K562 (cell line): ENCODE results near the gene IGSF23. TPM values are rescaled to one million over a fixed set of nuclear protein-coding genes. Genes with fewer than 3 reads are reported as not detected.
A peak's percentile ranks its signal among the peaks of the same experiment; 100 is the strongest.

Experiments used
- ATAC-seq: fragments of 200-7000 bp; cut with Tn5 transposase; 3 replicates; pipeline ENCODE4 v1.9.1; 2020; ENCODE audit warnings: moderate library complexity
- BruUV-seq: library from RNA; stranded (reverse); fragments of 400-500 nt; replicated peaks from 2 replicates; lab custom pipeline; 2021; lab: Mats Ljungman, UMichigan
- CTCF ChIA-PET: fragments of 300-600 bp; formaldehyde crosslinking; extraction: SDS; loops from one replicate; lab custom pipeline; 2021; ENCODE audit warnings: low intra/inter-chr PET ratio; lab: Yijun Ruan, JAX
- POLR2A ChIA-PET: fragments of 300-600, 350-650 bp; sonication (Branson Sonifier 250); formaldehyde crosslinking; extraction: SDS; loops from one replicate; lab custom pipeline; 2021; ENCODE audit warnings: antibody characterized with exemption, inconsistent platforms; lab: Yijun Ruan, JAX
- DNase-seq, 4 experiments: peaks; one replicate each; pipeline versions ENCODE4 v3.0.0 to v3.0.0-alpha.2; 2011 to 2018; ENCODE audit warnings: low spot score in 3 of 4, mixed read lengths in 3 of 4; ENCODE audit errors: extremely low read depth in 1 of 4
- FAIRE-seq: peaks from 2 replicates; lab custom pipeline; 2011; peaks lifted over from hg19 to GRCh38; lab: Jason Lieb, UNC
- H2AFZ ChIP-seq: 2 replicates; pipeline ENCODE4 v1.6.0; 2011; ENCODE audit warnings: low read depth, low read length, control low read depth, inconsistent platforms
- H3K27ac ChIP-seq: fragments of 200-600 bp; 3 replicates; pipeline ENCODE4 v1.8.0; 2011; ENCODE audit warnings: low read depth, mild to moderate bottlenecking, control low read depth, inconsistent platforms, low read length, moderate library complexity, mixed read lengths; ENCODE audit errors: extremely low read depth
- H3K27me3 ChIP-seq, 2 experiments: fragments of 300-600 bp in 1 of 2; 2 replicates in 1 of 2; 3 replicates in 1 of 2; pipeline versions ENCODE4 v1.6.0 to v1.8.0; 2011; ENCODE audit warnings: inconsistent platforms in 2 of 2, low read length in 2 of 2, mild to moderate bottlenecking in 1 of 2, mixed read lengths in 1 of 2, moderate library complexity in 1 of 2; ENCODE audit not compliant: control insufficient read depth in 2 of 2, insufficient read depth in 2 of 2
- H3K36me3 ChIP-seq: fragments of 300-600 bp; 3 replicates; pipeline ENCODE4 v1.8.0; 2011; ENCODE audit warnings: mild to moderate bottlenecking, low read length, inconsistent platforms; ENCODE audit not compliant: control insufficient read depth, insufficient read depth
- H3K4me1 ChIP-seq, 2 experiments: fragments of 200-600 bp in 1 of 2; replicated peaks in 1 of 2; 2 replicates in 1 of 2; 3 replicates in 1 of 2; pipeline versions ENCODE4 v1.5.1 to v1.8.0; 2011; ENCODE audit warnings: inconsistent platforms in 2 of 2, low read length in 2 of 2, mild to moderate bottlenecking in 1 of 2, mixed read lengths in 1 of 2, moderate library complexity in 1 of 2; ENCODE audit not compliant: control insufficient read depth in 2 of 2, insufficient read depth in 2 of 2
- H3K4me2 ChIP-seq: 2 replicates; pipeline ENCODE4 v1.6.1; 2011; ENCODE audit warnings: low read length, control low read depth, inconsistent platforms, mixed read lengths; ENCODE audit not compliant: insufficient read depth
- H3K4me3 ChIP-seq: fragments of 200-600 bp; sonication (generic), shearing (Covaris generic); 2 replicates; pipeline ENCODE4 v1.5.1; 2016; ENCODE audit warnings: control low read depth, inconsistent platforms
- H3K79me2 ChIP-seq: fragments of 200-600 bp; 3 replicates; pipeline ENCODE4 v1.8.0; 2011; ENCODE audit warnings: low read length, inconsistent platforms; ENCODE audit not compliant: control insufficient read depth, insufficient read depth
- H3K9ac ChIP-seq, 2 experiments: 2 replicates each; pipeline versions ENCODE4 v1.6.0 to v1.6.1; 2011; ENCODE audit warnings: low read depth in 2 of 2, low read length in 2 of 2, control low read depth in 1 of 2, inconsistent platforms in 1 of 2, mild to moderate bottlenecking in 1 of 2, mixed read lengths in 1 of 2; ENCODE audit not compliant: insufficient read depth in 1 of 2
- H3K9me1 ChIP-seq: one replicate; pipeline ENCODE4 v1.6.0; 2011; ENCODE audit warnings: inconsistent platforms, mild to moderate bottlenecking, low read length, moderate library complexity; ENCODE audit not compliant: control insufficient read depth, insufficient read depth
- H3K9me3 ChIP-seq: replicated peaks from 2 replicates; pipeline ENCODE4 v1.5.1; 2011; ENCODE audit warnings: low read depth, low read length, inconsistent platforms; ENCODE audit not compliant: control insufficient read depth, insufficient read depth
- H4K20me1 ChIP-seq: replicated peaks from 2 replicates; pipeline ENCODE4 v1.6.1; 2011; ENCODE audit warnings: low read length, inconsistent platforms, mixed read lengths; ENCODE audit not compliant: control insufficient read depth, insufficient read depth
- NFIX ChIP-seq: fragments of 250-450 bp; sonication (Bioruptor Pico); IDR thresholded peaks from 2 replicates; pipeline ENCODE4 v1.4.0; 2020; ENCODE audit warnings: low read depth, mild to moderate bottlenecking, moderate library complexity
- RBM25 ChIP-seq: fragments of 200-400 bp; formaldehyde crosslinking; IDR thresholded peaks from 2 replicates; pipeline ENCODE4 v1.6.1; 2018; ENCODE audit warnings: low read length, low read depth, moderate library complexity; ENCODE audit not compliant: severe bottlenecking
- SMARCA5 ChIP-seq: fragments of 450-650 bp; IDR thresholded peaks from 2 replicates; pipeline ENCODE4 v1.6.1; 2016
- TBL1XR1 ChIP-seq, 2 experiments: IDR thresholded peaks; 2 replicates each; pipeline ENCODE4 v1.6.1; 2012; ENCODE audit warnings: improper control_type of control experiment in 2 of 2, low read length in 2 of 2, mild to moderate bottlenecking in 1 of 2
- ZC3H11A ChIP-seq: IDR thresholded peaks from 2 replicates; pipeline ENCODE4 v1.6.1; 2012; ENCODE audit warnings: low read depth, low read length, improper control_type of control experiment
- ZNF174 ChIP-seq: fragments of 250-450 bp; sonication (Bioruptor Pico); IDR thresholded peaks from 2 replicates; pipeline ENCODE4 v1.4.0; 2020; ENCODE audit warnings: mild to moderate bottlenecking
- WGBS: fragments of 100-300 bp; shearing (Covaris generic); methylation state at CpG from one replicate; pipeline ENCODE4 v1.1.6; 2016; ENCODE audit warnings: low coverage, mixed read lengths; ENCODE audit not compliant: insufficient coverage; ENCODE audit errors: missing lambda C conversion rate; 5-methylcytosine and 5-hydroxymethylcytosine counted together
- in situ Hi-C: fragments of 300-500 bp; cut with MboI; formaldehyde crosslinking; loops from 4 replicates; pipeline ENCODE4 v1.15.0; 2018; ENCODE audit warnings: inconsistent platforms, mixed read lengths
- intact Hi-C: fragments of 100-400 bp; cut with micrococcal nuclease; formaldehyde crosslinking; loops from 2 replicates; pipeline ENCODE4 v1.14.2; 2022
- polyA plus RNA-seq, 8 experiments: library from polyadenylated mRNA; depleted of rRNA in 4 of 8; stranded (reverse) in 5 of 8; unstranded in 3 of 8; fragments of >200 nt; fragmentation: Nextera tagmentation in 2 of 8; fragmentation: Illumina TruSeq in 1 of 8; extraction: Ambion mirVana in 2 of 8; extraction: Trizol in 1 of 8; gene quantifications; 2 replicates each; pipeline versions ENCODE4 v1.2.1 to v1.2.3, GENCODE V29; 2011 to 2014; ENCODE audit warnings: inconsistent platforms in 1 of 8, missing spikeins in 1 of 8
- total RNA-seq, 7 experiments: library from RNA; depleted of rRNA in 6 of 7; stranded (reverse); fragments of >200 nt in 6 of 7; fragmentation: Illumina TruSeq in 2 of 7; extraction: Trizol in 2 of 7; gene quantifications; 2 replicates each; pipeline versions ENCODE4 v1.2.1 to v1.2.3, GENCODE V29; 2011 to 2021; ENCODE audit warnings: low replicate concordance in 1 of 7

The IGSF23 gene
- total and polyA plus RNA-seq, 9 of the 15 experiments (the other 6 are each of a cell fraction or from before 2014, with no cell fraction given) = not detected

DNA sequence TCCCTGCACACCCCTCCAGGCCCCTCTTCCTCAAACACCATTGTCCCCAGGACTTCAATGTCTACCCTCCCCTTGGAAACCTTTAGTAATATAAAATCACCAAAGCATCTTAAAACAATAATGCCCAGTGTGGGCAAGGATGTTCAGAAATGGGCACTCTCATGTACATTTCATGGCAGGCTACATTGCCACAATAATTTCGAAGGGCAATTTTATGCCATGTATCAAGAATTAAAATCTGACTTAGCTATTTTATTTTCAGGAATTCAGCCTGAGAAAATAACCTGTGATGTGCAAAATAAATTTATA, 35.8 kb upstream of the IGSF23 start:
- ChIA-PET CTCF (interaction anchor here (1.2 to 2.0 kb wide), 2 partner anchors 77 to 80 kb away, joined by 10 to 14 read pairs; no protein-coding TSS in a partner anchor), POLR2A (interaction anchor here (0.6 to 1.3 kb wide), 5 partner anchors 9 to 105 kb away, joined by 3 to 8 read pairs (median 3); no protein-coding TSS in a partner anchor)
- Histone ChIP-seq H3K27me3 (no peaks in the 10 kb centered on the region), H2AFZ (no peak overlapping the region), H4K20me1 (no peaks in the 10 kb centered on the region), H3K9me1 (no peaks in the 10 kb centered on the region), H3K4me2 (no peak overlapping the region), H3K4me1 (peaks cover 0 to 26% of the 10 kb centered on the region in 2 experiments; a peak in 4 of 5 replicates), H3K9ac (no peak overlapping the region), H3K9me3 (no peaks in the 10 kb centered on the region), H3K79me2 (no peaks in the 10 kb centered on the region), H3K4me3 (no peak overlapping the region), H3K36me3 (no peaks in the 10 kb centered on the region), H3K27ac (no peak overlapping the region)
- 0% methylated on average over 1 of the region's 1 CpG for WGBS
- in situ Hi-C loops = no loop called here
- DNase-seq = no peak
- ATAC-seq = no peak
- intact Hi-C loops = loop anchor here (1.0 to 10.0 kb wide), 2 partner anchors 80 to 107 kb away; no protein-coding TSS in a partner anchor
- TF ChIP-seq TBL1XR1 (IDR thresholded peaks at IDR 0.05; ENCODE audit: low read length in 2 of 2) (no peak), ZNF174 (no peak), SMARCA5 (peak; percentile 26; the same call in 1 of the 2 replicates), ZC3H11A (no peak), RBM25 (peak; percentile 82), NFIX (CRISPR knock-in tag) (no peak)
- no TSS peak for BruUV-seq
- FAIRE-seq = no peak
